ENCODE data around the gene LCN1.

LCN1 gene

DNA sequence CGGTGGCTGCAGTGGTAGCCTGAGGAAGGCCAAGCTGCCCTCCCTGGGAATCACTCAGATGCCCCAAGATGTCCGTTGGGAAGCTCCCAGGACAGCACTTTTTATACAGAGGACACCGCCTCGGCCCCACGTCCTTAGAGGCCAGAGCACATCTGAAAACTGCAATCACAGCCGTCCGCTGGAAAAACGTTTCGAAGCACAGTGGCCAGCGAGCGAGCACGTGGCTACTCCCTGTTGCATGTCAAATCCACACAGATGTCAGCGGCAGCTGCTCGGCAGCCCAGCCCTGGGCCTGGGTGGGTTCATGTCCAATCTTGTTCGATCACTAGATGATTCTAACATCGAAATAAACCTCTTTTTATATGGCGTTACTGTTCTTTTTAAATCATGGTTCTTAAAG, 32.7 kb upstream of the LCN1 start:
- DNase-seq (ENCODE audit: low spot score) = no peak

DNA sequence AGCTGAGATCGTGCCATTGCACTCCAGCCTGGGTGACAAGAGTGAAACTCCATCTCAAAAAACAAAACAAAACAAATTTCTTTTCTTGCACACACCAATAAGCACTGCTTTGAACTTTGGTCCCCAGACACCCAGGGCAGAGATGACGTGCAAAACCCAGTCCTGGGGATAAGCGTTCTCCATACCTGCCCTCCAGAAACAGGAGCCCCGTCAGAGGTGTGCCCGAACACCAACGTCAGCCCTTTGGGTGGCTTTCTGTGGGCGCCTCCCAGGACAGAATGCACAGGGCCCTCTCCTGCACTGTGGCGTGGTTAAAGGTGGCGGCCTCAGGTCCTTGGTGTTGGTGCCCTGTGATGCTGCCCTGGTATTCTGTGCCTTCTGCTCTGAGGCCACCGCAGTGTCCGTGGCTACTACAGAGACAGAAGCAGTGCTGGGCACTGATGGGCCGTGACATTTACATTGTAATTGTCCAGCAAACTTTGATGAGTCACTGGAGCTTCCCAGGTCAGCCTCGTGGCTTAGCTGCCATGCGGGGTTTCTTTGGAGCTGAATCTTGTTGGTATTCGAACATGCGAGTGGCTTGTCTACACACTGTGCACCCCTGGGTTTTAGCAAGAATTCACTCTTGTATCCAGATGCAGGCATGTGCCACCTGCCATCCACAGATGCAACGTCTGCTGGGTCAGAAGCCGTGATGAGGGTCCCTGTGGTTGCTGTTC, 31.9 kb upstream of the LCN1 start:
- no peak for DNase-seq (ENCODE audit: low spot score)

- DNase-seq (ENCODE audit: low spot score) = no peak
These were observed 30.9 kb upstream of the LCN1 start for GRCh38 chr9:135490166-135490870.

GRCh38 chr9:135490980-135491464, 30.2 kb upstream of the LCN1 start:
- no peak for DNase-seq (ENCODE audit: low spot score)

GRCh38 chr9:135491764-135492163, 29.5 kb upstream of the LCN1 start:
- DNase-seq (ENCODE audit: low spot score) = no peak

GRCh38 chr9:135492886-135493669, 28.2 kb upstream of the LCN1 start:
- DNase-seq (ENCODE audit: low spot score) = no peak

DNA sequence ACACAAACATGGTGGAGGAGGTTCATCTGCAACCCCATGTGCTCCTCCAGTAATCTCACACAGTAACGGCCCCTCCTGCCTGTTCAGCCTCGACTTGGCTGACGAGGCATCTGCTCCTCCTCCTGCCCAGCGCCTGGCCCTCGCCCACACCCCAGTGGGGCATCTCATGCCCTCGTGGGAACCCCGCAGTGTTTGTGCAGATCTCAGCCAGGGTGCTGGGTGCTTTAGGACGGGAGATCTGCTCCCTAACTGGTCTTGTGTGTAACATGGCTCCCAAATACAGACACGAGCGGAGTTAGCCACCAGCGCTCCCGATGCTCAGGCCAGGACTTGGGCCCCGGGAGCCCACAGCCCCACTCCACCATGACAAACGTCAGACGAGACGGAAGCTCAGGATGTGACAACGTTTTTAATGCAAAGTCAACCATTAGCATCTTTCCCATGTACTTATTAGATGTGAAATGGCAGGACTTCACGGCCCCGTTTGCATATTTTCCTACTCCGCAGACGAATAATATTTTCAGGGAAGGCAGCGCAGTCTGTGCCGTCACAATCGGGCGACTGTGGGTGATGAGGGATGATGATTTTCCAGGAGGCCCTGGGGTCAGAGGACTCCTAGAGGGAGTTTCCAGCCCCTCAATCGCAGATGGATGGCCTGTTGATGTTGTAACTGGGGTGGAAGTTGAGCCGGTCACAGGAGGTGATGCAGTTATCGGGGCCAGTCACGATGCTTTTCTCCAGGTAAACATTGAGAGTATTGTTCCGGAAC, 26.3 kb upstream of the LCN1 start:
- DNase-seq (ENCODE audit: low spot score) = no peak

DNA sequence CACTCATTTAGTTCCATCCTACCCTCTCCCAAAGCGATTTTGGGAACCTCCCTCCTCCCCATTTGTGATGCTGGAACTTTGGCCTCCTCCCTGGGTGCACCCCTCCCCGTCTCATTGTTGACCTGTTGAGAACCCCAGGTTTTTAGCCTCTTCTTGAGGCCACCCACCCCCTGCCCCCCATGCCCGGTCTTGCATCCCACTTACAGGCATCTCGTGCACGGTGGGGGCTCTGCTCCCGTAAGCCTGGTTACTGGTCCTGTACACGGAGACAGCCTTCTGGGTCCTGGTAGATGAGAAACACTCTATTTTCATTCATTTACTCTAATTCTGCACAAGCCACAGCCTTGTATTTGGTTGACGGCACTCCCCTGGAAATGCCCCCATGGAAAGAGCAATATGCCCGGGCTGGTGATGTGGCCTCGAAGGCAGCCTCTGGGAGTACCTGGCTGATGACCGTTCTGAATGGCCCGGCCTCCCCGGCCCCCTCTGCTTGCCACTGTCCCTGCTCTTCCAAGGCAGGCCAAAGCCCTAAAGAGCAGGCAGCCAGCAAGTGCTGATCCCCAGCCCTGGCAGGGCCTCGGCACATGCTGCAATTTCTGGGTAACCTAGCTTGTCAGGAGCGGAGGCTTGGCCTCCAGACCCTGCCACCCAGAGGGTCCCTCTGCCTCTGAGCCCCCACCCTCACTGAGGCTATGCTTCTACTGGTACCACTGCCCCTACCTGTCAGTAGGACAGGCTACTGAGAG, 22.7 kb upstream of the LCN1 start:
- DNase-seq (ENCODE audit: low spot score) = no peak

GRCh38 chr9:135499326-135500070, 21.7 kb upstream of the LCN1 start:
- peak; percentile 87 for DNase-seq (ENCODE audit: low spot score)

- peak; percentile 34 for DNase-seq (ENCODE audit: low spot score)
These were observed 21.1 kb upstream of the LCN1 start for GRCh38 chr9:135500071-135500524.

- peak; percentile 85 for DNase-seq (ENCODE audit: low spot score)
These were observed 20.5 kb upstream of the LCN1 start, which contains the start of gene MRPS2 for GRCh38 chr9:135500525-135501260. Gene MRPS2 (plus strand): TSS chr9:135500682. CDS start chr9:135500711, 29 bp downstream.

DNA sequence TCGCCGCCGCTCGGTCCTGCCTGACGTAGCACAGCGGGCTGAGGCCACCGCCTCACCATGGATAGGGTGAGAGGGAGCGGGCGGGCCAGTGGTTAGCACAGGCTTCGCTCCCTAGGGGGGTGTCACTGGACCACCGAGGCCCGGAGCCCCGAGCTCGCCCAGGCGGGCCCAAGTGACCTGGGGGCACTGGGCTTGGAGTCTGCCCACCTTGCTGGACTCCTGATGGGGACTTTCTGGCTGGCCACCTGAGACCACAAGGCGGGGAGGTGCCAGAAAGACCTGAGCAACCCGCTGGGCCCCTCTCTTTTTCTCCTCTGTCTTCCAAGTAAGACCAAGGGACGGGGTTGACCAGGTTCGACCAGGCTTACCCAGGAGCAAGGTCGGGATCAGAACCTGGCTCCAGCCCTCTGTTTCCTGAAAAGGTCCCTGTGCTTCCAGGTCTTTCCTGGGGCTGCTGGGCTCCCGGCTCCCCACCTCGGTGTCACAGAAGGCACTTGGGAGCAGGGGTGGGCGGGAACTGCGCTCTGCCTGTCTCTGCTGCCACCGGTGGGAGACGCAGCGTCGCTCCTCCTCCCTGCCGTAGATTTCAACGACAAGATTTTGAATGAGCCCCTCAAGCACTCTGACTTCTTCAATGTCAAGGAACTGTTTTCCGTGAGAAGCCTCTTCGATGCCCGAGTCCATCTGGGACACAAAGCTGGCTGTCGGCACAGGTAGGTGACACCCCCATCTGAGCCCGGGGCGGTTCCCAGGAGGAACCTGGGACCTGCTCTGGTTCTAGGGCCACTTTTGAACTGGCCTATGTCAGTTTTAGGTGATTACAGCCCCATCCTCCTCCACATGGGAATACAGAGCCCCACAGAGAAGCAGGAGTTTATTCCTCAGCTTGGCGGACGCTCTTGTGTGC, 19.7 kb upstream of the LCN1 start:
- no peak for DNase-seq (ENCODE audit: low spot score)

DNA sequence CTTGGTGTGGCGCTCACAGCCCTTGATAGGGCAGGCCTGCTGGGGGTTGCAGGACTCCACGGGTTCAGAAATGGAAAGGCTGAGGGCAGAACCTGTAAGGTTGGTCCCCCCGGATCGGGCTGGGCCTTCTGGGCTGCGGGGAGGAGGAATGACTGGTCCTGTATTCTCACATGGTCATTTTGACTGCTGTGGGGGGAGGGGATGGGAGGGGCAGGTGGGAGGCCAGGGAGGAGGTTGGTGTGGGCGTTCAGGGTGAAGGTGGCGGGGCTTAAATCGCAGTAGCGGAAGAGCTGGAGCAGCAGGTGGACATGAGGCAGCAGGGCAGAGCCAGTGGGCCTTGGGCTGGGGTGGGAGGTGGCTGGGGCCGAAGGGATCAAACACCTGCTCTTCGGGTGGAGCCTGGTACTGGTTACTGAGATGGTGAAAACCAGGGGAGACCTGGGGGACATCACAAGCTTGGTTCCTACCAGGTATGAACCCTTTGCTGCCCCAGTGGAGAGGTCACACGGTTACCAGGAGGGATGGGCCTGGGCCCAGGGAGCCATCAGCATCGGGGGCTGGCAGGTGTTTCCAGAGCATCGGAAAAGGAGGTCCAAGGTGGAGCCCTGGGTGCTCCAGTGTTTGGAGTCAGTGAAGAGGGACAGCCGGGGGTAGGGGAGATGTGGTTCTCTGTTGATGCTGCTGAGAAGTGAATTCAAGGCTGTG, 18.9 kb upstream of the LCN1 start:
- DNase-seq (ENCODE audit: low spot score) = no peak

DNA sequence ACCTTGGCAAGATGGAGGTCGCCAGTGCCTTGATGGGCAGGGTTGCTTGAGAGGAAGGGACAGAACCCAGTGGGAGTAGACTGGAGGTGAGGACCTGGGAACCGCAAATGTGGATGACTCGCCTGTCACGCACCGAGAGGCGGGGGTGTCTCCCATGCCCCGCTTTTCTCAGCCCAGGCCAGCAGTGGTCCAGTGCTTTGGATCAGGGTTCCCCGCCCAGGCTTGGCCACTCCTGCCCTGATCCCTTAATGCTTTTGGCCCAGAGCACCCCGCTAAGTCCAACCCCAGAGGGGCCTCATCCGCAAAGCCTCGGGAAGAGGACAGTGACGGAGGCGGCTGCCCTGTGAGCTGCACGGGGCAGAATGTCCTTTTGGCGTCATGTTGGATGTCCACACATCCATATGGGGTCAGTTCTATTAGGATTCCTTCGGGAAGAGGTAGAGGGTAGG, 18.3 kb upstream of the LCN1 start:
- no peak for DNase-seq (ENCODE audit: low spot score)

DNA sequence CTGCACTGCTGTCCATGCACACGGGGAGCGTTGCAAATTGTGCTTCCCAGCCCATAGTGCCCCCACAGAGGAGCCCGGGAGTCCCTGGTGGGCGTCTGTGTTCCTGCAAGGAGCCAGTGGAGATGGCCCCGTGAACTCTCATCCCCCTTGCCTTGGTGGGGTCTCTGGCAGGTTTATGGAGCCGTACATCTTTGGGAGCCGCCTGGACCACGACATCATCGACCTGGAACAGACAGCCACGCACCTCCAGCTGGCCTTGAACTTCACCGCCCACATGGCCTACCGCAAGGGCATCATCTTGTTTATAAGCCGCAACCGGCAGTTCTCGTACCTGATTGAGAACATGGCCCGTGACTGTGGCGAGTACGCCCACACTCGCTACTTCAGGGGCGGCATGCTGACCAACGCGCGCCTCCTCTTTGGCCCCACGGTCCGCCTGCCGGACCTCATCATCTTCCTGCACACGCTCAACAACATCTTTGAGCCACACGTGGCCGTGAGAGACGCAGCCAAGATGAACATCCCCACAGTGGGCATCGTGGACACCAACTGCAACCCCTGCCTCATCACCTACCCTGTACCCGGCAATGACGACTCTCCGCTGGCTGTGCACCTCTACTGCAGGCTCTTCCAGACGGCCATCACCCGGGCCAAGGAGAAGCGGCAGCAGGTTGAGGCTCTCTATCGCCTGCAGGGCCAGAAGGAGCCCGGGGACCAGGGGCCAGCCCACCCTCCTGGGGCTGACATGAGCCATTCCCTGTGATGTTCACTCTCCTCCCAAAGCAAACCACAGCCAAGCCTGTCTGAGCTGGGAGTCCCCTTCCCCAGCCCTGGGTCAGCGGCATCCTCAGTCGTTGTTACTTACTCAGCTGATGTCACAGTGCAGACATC, 17.6 kb upstream of the LCN1 start:
- DNase-seq (ENCODE audit: low spot score) = no peak
